GM19025 (cell line): ENCODE measurements around the gene DEF6.
"Not testable (repeated sequence)": the region's sequence is repeated elsewhere in the genome, so short reads cannot be mapped to it uniquely, and the experiment has no call there.

ENCODE experiments used
- ATAC-seq: cut with Tn5 transposase; IDR thresholded peaks from one replicate; pipeline ENCODE4 v1.9.1; 2021; ENCODE audit warnings: mild to moderate bottlenecking, low read depth, moderate library complexity; ENCODE audit not compliant: unreplicated experiment

DEF6 gene

DNA sequence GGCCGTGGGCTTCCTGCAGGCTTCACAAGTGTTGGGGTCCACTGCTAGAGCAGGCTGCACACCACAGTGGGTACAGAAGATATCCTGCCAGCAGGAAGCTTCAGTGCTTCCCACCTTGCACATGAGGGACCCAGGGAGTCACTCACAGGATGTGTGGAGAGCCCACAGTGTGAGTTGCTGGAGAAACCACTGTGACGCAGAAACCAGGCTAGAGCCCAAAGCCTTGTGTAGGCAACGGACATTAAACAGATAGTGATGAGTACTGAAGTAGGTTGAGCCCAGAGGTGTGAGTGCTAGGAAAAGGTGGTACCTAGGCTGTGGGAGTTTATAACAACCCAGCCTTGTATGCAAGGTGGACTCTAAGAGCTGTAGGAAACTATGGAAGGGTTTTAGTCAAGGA lies 18.9 kb upstream of the DEF6 start:
- ATAC-seq: no peak

DNA sequence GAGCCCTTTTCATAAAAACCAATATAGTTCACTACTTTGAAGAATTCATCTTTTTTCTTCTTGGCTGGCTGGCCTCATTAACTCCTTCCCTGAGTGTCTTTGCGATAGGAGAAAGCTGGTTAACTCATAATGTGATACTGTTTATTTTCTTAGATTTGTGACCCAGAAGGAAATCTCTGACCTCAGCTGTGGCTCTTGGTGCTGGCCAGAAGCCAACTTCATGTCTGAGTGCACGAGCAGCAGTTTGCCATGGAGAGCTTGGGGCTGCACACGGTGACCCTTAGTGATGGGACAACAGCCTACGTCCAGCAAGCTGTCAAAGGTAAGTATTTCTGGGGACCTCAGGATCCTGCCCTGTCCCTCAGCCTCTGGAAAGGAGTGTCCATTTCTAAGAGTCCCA lies 16.7 kb upstream of the DEF6 start:
- no peak for ATAC-seq

DNA sequence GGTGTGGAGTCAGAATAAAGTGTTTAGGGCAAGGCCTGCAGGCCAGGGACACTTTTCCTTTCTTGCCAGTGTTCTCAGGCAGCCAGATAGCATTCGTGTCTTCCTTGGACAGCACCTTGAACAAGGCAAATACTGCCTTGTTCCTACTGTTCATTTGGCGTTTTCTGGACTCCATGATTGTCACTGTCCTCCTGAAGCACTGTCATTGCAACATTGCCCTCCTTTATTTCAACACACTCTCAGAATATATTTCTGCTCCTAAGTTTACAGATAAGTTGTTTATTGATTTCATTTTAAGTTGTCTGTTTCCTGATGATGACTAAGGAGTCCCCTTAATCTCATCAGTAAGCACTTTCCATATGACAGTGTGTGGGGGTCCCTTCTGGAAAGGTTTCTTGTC lies 15.1 kb upstream of the DEF6 start:
- ATAC-seq: no peak

DNA sequence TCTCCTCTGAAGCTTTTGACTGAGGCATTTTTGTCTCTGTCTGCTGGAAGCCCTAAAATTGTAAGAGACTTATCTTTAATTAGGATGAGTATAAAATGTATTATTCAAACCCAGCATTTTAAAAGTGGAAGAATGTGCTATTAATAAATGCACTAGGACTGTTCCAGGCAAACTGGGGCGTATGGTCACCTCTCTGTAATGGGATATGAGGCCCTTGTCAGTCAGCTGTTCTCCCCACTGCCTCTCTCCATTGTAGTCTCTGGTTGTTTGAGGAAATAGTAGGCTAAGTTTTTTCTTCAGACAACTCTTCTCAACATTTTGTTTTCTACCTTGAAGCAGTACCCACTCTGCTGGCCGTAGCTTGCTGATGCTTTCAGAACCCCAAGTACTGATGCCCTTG lies 14.3 kb upstream of the DEF6 start:
- ATAC-seq: no peak

DNA sequence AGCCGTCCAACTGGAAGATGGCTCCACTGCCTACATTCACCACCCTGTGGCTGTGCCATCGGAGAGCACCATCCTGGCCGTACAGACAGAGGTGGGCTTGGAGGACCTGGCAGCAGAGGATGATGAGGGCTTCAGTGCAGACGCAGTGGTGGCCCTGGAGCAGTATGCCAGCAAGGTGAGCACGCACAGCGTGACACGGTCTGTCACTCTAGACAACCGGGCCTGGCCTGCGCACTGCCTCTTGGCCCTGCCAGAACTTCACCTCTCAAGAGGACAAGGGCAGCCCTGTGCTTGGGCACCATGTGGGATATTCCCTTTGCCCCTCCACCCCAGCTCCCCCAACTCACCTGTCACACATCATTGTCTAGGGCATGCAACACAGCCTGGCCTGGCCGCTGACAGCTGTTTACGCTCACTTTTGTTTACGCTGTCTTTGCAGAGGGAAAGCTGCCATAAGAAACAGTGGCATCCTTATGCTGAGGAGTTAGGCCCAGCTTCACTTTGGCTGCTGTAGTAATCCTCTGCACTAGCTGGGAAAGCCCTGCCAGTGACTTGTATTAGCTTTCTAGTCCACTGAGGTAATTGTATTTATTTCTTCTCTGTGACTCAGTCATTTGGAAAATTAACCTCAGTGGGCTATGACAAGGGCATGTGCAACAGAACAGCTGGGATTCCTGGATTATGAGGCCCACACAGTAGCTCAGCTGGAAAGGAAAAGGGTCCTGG lies 9.8 kb upstream of the DEF6 start:
- ATAC-seq: no peak

DNA sequence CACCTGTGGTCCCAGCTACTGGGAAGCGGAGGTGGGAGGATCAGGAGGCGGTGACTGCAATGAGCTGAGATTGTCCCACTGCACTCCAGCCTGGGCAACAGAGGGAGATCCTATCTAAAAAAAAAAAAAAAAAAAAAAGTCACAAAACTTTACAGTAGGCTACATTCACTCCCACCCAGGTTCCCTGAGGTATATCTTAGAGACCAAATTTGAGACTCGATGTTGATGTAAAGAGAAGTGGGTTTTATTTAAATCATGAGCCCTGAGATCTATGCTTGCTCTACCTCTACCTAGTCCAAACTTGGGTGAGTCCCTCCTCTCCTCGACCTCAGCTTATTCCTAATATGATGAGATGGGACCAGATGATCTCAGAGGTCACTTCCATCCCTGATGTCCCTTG lies 8.8 kb upstream of the DEF6 start:
- no peak for ATAC-seq

DNA sequence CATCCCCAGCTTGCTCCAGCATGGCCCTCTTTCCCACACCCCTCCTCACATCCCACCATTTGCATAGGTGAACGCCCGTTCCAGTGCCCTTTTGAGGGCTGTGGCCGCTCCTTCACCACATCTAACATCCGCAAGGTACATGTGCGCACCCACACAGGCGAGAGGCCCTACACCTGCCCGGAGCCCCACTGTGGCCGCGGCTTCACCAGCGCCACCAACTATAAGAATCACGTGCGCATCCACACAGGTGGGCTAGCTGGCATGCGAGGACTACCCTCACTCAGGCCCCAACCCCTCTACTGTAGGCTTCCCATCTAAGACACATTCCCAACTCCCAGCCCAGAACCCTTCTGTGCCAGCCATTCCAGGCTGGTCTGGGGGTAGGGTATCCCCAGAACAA lies 6.1 kb upstream of the DEF6 start:
- no peak for ATAC-seq

DNA sequence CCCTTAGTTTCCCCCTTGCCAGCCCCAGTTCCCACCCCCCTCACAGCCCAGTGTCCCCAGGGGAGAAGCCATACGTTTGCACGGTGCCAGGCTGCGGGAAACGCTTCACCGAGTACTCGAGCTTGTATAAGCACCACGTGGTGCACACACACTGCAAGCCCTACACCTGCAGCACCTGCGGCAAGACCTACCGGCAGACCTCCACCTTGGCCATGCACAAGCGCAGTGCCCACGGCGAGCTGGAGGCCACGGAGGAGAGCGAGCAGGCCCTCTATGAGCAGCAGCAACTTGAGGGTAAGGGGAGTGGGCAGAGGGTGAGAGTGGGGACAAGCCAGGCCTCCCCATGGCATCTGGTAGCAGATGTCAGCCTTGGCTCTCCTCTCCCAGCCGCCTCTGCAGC lies 5.1 kb upstream of the DEF6 start:
- no peak for ATAC-seq

DNA sequence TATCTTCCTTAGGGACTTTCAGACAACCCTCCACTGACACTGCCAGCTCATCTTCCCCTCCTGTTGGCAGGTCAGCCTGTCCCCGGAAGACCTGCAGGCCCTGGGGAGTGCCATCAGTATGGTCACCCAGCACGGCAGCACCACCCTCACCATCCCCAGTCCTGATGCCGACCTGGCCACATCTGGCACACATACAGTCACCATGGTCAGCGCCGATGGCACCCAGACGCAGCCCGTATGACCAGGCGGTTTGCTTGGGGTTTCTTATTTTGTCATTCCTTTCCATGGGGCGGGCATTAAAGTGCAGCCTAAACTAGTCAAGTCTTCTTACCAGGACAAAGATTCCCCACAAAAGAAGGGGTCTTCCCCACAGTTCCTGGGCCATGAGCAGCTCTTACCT lies 3.9 kb upstream of the DEF6 start:
- no peak for ATAC-seq

DNA sequence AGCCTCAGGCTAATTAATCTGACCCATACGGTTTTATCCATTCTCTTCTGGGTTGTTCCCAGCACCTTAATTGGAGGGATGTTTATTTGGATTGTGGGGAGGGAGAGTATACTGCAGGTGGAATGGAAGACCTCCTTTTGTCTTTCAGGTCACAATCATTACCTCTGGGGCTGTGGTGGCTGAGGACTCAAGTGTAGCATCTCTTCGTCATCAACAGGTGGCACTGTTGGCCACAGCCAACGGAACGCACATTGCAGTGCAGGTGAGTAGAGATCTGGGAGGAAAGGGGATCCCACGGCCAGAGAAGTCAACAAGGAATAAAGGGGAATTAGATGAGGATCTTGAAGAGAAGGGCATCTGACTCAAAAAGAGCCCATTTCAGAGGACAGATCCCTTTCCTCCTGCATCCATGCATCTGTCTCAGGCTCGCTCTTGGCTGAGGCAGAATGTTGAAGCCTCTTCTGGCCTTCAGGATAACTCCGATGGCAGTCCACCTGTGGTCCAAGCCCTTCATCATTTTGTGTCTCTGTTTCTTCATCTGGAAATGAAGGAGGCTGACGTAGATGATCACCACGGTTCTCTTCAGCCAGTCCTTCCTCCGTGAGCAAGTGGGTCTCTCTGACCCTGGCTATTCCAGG lies 3.2 kb upstream of the DEF6 start:
- ATAC-seq: no peak

DNA sequence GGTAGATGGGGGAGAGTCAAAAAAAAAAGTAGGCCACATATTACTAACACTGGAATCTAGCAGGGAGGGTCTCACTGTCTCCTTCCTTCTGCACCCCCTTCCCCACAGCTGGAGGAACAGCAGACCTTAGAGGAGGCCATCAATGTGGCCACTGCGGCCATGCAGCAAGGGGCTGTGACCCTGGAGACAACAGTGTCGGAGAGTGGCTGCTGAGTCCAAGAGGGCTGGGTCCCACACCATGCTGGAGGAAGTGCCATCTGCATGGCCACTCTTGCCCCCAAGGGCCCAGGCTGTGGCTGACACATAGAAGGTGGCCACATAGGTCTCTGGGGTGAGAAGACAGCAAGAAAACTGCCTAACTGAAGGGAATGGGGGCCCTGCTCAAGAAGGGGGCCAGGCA lies 2.6 kb upstream of the DEF6 start:
- no peak for ATAC-seq

DNA sequence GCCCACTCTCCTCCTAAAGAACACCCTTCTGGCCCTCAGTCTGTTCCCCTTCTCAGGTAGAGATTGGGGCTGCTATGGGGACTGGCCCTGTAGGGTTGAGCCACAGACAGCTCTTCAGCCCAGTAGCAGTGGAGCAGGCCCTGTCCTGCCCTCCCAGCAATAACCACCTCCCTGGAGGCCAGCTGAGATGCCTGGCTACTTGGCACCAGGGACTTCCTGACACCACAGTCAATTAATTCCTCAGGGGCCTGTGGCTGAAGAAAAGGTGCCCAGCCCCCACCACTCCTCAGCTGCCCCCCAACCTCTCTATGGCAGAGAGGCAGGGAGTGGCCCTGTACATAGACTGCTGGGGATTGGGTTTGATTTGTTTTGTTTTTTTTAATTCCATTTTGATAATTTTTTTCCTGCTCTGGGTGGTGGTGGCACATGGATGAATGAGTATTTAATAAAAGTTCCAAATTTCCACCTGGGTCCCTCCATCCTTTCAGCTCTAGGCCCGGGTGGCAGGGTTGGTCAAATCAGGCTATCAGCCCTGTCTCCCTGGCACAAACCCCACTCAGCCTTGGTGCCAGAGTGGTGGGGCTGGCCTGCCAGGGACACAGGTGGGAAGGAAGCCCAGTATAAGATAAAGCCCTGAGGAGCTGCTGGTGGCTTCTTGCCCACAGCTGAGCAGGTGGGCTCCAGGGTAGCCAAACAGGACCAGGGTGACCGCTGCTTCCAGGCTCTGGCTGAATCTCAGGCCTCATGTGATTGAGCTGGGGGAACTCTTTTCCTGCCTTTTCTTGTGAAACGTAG lies 1.9 kb upstream of the DEF6 start:
- no peak for ATAC-seq

DNA sequence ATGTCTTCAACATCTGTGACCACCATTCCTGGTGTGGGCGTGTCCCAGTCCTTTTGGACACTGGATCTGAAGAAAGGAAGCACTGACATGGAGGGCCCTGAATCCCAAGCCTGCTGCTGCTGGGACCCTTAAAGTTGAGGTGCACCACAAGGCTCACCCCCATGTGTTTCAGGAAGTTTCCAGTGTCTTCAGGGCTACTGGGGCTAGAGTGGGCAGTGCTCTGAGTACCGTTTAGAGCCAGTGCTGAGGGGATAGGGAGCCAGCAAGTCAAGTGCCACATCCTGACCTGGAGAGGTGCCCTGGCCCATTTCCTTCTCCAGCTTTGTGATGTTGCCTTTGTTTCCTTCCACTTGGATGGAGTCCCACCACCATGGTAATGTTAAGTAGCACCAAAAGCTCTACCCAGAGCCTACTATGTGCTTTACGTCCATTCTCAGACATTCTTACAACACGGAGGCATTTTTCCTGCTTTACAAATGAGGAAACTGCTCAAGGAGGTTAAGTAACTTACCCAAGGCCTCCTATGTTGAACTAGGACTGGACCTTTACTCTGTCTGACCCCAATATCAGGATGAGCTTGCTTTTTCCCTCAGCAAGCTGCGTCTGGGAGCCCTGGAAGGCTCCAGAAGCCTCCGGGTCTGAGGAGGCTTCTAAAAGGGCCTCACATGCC lies 552 bp upstream of the DEF6 start:
- ATAC-seq: peak; percentile 4

DNA sequence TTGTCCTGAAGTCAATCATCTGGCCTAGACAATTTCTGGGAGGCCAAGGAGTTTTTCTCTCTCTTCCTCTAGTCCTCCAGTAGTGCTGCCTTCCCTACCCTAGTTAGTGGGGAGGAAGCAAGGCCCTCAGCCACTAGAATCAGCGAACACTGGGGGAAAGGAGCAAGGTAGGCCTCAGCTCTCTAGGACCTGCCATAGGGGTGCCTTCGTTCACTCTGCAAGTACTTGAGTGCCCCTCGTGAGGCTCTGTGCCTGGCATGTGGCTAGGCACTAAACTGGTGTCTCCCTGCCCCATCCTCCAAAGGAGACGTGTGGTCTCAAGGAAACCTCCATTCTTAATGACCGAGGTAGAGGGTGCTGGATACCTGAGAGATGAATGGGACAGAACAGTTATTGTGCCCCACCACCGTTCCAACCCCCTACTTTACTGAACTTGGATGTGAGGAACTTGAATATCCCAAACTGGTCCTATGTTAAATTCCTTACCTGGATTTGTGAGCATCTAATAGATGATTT lies 1.1 kb downstream of the DEF6 start:
- ATAC-seq: no peak

DNA sequence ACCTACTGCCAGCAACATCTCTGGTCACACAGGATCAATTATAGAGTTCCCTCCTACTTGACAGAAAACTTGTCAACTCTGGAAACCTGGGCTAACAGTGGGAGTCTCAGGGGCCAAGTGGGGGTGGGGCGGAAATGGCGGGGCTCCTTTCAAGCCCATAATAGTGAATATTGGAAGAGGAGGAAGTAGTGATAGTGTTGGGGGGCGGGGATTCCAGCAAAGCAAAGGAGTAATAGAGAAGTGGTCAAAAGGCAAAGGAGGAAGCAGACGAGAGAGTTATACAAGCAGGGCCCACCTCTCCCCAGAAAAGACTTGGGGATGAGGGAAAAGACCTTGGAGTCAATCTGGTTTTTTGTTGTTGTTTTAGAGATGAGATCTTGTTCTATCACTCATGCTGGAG lies 2.1 kb downstream of the DEF6 start:
- no peak for ATAC-seq

DNA sequence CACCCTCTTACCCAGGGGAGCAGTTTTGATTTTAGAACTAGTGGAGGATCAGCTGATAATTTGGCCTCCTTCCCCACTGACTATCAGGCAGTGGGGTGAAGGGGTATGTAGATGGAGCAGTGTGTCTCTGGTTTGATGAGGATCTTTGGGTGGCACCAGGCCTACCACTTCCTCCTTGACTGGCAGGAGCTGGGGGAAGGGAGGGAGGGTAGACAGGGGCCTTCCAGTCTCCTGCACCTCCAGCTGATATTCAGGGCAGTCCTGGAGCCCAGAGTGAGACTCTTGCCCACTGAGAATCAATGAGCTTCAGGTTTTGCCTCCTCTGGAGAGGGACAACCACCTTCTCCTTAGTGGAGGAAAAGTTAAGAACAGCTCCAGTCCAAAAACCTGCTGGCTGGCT lies 3.2 kb downstream of the DEF6 start:
- no peak for ATAC-seq

DNA sequence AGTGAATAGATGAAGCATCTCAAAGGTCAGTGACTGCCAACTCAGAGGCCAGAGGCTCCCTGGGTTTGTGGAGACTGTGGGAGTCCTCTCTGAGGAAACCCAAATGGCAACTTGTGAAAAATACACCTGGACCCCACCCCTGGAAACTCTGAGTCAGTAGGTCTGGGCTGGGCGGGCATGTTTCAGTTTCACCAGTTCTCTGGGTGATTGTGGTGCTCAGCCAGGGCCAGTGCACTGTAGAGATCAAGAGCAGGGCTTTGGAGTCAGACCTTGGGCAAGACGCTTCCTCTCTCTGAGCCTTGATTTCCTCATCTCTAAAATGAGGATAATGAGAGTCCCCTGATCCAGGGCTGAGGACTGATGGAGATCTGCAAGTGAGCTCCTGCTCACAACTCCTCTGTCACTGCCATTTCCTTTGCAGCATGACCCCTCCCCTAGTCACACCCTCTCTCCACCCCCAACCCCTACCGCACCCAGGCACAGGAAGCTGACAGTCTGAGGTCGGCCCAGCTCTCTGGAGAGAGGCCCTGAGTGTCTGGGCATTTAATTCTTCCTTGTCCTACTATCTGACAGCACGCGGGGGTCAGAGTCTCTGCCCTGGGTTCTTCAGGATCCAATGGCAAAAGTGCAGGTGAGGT lies 5.1 kb downstream of the DEF6 start:
- peak; percentile 83 for ATAC-seq

DNA sequence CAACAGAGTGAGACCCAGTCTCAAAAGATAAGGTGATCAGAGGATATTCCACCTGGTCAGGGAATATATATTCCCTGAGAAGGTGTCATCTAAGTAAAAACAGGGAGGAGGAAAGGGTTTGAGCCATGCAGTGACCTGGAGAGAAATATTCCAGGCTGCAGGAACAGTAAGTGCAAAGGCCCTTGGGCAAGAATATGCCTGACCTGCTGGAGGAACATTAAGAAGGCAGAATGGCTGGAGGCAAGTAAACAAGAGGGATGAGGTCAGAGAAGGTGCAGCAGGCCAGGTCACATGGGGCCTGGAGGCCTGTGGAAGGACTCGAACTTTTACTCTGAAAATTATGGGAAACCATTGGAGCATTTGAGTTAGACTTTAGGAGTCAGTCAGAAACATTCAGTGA lies 6.7 kb downstream of the DEF6 start:
- no peak for ATAC-seq

DNA sequence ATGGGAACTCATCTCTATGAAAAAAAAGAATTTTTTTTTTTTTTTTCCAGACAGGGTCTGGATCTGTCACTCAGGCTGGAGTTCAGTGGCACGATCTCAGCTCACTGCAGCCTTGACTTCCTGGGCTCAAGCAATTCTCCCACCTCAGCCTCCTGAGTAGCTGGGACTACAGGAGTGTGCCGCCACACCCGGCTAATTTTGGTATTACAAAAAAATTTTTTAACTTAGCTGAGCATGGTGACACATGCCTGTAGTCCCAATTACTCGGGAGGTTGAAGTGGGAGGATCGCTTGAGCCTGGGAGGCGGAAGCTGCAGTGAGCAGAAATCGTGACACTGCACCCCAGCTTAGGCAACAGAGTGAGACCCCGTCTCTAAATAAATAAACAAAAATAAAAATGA lies 7.5 kb downstream of the DEF6 start:
- no peak for ATAC-seq

DNA sequence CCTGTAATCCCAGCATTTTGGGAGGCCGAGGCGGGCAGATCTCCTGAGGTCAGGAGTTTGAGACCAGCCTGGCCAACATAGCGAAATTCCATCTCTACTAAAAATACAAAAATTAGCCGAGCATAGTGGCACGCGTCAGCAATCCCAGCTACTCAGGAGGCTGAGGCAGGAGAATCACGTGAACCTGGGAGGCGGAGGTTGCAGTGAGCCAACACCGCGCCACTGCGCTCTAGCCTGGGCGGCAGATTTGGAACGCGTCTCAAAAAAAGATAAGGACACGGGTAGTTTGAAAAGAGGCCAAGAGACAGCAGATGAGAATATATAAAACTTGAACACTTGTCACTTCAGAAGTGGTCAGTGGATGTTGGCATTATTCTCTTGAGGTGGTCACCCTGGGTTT lies 9.5 kb downstream of the DEF6 start:
- ATAC-seq: not testable (repeated sequence)

DNA sequence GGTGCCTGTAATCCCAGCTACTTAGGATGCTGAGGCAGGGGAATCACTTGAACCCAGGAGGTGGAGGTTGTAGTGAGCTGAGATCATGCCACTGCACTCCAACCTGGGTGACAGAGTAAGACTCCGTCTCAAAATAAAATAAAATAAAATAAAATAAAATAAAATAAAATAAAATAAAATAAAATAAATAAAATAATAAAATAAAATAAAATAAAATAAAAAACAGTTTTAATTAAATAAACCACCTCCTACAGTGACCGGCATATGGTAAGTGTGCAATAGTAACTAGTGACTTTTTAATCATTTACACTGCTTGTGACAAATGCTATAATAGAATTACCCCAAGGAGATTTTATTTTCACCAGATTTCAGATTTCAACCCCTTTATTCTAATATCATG lies 10.9 kb downstream of the DEF6 start:
- not testable (repeated sequence) for ATAC-seq
